Right hindlimb (tissue), 1 donor: ENCODE results near the gene PCDHA1.
"Not testable (repeated sequence)": the region's sequence is repeated elsewhere in the genome, so short reads cannot be mapped to it uniquely, and the experiment has no call there.

Experiments used
- DNase-seq: peaks from one replicate; pipeline ENCODE4 v3.0.0-alpha.2; 2018

PCDHA1 gene

GRCh38 chr5:140808889-140809291 lies 22.9 kb downstream of the PCDHA1 start:
- no peak for DNase-seq

- DNase-seq = no peak
Observed at GRCh38 chr5:140821375-140822280, 35.7 kb downstream of the PCDHA1 start, which contains the start of gene PCDHA5. TSS of gene PCDHA5 (plus strand) at chr5:140821613.

DNA sequence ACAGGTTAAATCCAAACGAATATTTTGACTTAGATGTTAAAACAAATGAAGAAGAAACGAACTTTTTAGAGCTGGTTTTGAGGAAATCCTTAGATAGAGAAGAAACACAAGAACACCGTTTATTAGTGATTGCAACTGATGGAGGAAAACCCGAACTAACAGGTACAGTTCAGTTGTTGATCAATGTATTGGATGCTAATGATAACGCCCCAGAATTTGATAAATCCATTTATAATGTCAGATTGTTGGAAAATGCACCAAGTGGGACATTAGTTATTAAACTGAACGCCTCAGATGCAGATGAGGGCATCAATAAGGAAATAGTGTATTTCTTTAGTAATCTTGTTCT lies 36.3 kb downstream of the PCDHA1 start:
- DNase-seq = no peak

DNA sequence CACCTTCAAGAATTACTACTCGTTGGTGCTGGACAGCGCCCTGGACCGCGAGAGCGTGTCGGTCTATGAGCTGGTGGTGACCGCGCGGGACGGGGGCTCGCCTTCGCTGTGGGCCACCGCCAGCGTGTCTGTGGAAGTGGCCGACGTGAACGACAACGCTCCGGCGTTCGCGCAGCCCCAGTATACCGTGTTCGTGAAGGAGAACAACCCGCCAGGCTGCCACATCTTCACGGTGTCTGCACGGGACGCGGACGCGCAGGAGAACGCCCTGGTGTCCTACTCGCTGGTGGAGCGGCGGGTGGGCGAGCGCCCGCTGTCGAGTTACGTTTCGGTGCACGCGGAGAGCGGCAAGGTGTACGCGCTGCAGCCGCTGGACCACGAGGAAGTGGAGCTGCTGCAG lies 37.0 kb downstream of the PCDHA1 start:
- DNase-seq = not testable (repeated sequence)

DNA sequence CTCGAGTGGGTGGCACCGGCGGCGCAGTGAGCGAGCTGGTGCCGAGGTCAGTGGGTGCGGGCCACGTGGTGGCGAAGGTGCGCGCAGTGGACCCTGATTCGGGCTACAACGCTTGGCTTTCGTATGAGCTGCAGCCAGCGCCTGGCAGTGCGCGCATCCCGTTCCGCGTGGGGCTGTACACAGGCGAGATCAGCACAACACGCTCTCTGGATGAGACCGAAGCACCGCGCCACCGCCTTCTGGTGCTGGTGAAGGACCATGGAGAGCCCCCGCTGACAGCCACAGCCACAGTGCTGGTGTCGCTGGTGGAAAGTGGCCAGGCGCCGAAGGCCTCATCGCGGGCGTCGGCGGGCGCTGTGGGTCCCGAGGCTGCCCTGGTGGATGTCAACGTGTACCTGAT lies 37.5 kb downstream of the PCDHA1 start:
- no peak for DNase-seq

DNA sequence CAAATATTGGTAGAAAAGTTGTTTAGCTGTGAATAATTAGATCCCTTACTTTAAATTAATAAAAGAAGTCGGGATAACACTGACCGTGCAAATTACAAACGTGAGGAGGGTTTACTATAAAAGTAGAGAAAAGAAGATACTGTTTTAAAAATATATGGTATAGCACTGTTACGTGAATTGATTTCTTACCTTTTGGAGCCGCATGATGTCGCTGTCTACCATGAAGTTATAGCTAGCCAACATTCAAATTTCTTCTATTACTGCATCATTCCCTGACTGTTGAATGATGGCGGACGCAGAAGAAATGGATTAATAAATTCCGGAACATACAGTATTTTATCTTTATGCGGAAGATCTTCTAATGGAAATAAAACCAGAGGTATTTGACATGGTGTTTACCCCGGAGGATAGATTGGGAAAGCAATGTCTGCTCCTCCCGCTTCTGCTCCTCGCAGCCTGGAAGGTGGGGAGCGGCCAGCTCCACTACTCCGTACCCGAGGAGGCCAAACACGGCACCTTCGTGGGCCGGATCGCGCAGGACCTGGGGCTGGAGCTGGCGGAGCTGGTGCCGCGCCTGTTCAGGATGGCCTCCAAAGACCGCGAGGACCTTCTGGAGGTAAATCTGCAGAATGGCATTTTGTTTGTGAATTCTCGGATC lies 41.9 kb downstream of the PCDHA1 start, which contains the start of gene PCDHA6:
TSS of gene PCDHA6 (plus strand) at position 257 of the 658 bp plus-strand sequence. CDS start at position 389, 132 bp downstream.
- no peak for DNase-seq

DNA sequence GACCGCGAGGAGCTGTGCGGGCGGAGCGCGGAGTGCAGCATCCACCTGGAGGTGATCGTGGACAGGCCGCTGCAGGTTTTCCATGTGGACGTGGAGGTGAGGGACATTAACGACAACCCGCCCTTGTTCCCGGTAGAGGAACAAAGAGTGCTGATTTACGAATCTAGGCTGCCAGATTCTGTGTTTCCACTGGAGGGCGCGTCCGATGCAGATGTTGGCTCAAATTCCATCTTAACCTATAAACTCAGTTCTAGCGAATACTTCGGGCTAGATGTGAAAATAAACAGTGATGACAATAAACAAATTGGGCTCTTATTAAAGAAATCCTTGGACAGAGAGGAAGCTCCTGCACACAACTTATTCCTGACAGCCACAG lies 42.4 kb downstream of the PCDHA1 start:
- no peak for DNase-seq

GRCh38 chr5:140829511-140830501 lies 43.9 kb downstream of the PCDHA1 start:
- not testable (repeated sequence) for DNase-seq

GRCh38 chr5:140833993-140834392 lies 48.1 kb downstream of the PCDHA1 start, which contains the start of gene PCDHA7:
TSS of gene PCDHA7 (plus strand) at chr5:140834269. CDS start at chr5:140834384, 115 bp downstream.
- DNase-seq = no peak

DNA sequence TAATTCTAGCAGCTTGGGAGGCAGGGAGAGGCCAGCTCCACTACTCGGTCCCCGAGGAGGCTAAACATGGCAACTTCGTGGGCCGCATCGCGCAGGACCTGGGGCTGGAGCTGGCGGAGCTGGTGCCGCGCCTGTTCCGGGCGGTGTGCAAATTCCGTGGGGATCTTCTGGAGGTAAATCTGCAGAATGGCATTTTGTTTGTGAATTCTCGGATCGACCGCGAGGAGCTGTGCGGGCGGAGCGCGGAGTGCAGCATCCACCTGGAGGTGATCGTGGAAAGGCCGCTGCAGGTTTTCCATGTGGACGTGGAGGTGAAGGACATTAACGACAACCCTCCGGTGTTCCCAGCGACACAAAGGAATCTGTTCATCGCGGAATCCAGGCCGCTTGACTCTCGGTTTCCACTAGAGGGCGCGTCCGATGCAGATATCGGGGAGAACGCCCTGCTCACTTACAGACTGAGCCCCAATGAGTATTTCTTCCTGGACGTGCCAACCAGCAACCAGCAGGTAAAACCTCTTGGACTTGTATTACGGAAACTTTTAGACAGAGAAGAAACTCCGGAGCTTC lies 48.6 kb downstream of the PCDHA1 start:
- DNase-seq = not testable (repeated sequence)

- DNase-seq = no peak
Observed at GRCh38 chr5:140835622-140836510, 49.9 kb downstream of the PCDHA1 start.

DNA sequence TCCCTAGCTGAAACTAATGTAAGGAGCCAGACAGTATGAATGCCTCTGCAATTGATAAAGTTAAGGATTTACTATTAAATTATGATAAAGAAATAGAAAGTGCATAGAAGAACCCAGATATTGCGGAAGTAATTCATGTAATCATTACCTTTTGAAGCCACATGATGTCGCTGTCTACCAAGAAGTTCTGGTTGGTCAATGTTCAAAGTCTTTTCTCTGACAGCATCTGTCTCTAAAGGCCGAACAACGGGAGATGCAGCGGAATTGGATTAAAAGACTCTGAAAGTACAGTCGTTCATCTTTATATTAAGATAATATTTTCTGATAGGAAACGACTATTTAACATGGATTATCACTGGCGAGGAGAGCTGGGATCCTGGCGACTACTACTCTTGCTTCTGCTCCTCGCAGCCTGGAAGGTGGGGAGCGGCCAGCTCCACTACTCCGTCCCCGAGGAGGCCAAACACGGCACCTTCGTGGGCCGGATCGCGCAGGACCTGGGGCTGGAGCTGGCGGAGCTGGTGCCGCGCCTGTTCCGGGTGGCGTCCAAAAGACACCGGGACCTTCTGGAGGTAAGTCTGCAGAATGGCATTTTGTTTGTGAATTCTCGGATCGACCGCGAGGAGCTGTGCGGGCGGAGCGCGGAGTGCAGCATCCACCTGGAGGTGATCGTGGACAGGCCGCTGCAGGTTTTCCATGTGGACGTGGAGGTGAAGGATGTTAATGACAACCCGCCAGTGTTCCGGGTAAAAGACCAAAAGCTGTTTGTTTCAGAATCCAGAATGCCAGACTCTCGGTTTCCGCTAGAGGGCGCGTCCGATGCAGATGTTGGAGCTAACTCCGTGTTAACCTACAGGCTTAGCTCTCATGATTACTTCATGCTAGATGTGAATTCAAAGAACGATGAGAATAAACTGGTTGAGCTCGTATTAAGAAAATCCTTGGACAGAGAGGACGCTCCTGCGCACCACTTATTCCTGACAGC lies 55.3 kb downstream of the PCDHA1 start, which contains the start of gene PCDHA8:
TSS of gene PCDHA8 (plus strand) at position 210 of the 985 bp plus-strand sequence. CDS start at position 345, 135 bp downstream.
- no peak for DNase-seq

GRCh38 chr5:140842798-140843733 lies 57.1 kb downstream of the PCDHA1 start:
- no peak for DNase-seq

- DNase-seq = not testable (repeated sequence)
Observed at GRCh38 chr5:140848139-140849102, 62.5 kb downstream of the PCDHA1 start, which contains the start of gene PCDHA9. TSS of gene PCDHA9 (plus strand) at chr5:140848382. CDS start at chr5:140848496, 114 bp downstream.

DNA sequence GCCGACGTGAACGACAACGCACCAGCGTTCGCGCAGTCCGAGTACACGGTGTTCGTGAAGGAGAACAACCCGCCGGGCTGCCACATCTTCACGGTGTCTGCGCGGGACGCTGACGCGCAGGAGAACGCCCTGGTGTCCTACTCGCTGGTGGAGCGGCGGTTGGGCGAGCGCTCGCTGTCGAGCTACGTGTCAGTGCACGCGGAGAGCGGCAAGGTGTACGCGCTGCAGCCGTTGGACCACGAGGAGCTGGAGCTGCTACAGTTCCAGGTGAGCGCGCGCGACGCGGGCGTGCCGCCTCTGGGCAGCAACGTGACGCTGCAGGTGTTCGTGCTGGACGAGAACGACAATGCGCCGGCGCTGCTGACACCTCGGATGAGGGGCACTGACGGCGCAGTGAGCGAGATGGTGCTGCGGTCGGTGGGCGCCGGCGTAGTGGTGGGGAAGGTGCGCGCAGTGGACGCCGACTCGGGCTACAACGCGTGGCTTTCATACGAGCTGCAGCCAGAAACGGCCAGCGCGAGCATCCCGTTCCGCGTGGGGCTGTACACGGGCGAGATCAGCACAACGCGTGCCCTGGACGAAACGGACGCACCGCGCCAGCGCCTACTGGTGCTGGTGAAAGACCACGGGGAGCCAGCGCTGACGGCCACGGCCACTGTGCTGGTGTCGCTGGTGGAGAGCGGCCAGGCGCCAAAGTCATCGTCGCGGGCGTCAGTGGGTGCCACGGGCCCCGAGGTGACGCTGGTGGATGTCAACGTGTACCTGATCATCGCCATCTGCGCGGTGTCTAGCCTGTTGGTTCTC lies 64.1 kb downstream of the PCDHA1 start:
- DNase-seq = not testable (repeated sequence)
